Tibial nerve (tissue), 4 donors: ENCODE results near the gene LHFPL5. TPM values are rescaled to one million over a fixed set of nuclear protein-coding genes. Genes with fewer than 3 reads are reported as not detected.

Source experiments
- DNase-seq, 2 donors: peaks; one replicate each; pipeline ENCODE4 v3.0.0-alpha.2; 2019; ENCODE audit warnings: low spot score in 2 of 2
- H3K27ac ChIP-seq, 4 donors: fragments of 200-600 bp; sonication (generic) in 3 of 4; one replicate each; pipeline ENCODE4 v1.5.1; 2017 to 2019; ENCODE audit warnings: mild to moderate bottlenecking in 1 of 4
- H3K27me3 ChIP-seq, 2 donors: fragments of 200-600 bp; sonication (generic) in 1 of 2; one replicate each; pipeline versions ENCODE4 v1.5.1 to v1.6.0; 2017 to 2019
- H3K36me3 ChIP-seq, 3 donors: fragments of 200-600 bp; sonication (generic); one replicate each; pipeline ENCODE4 v1.5.1; 2018 to 2019
- H3K4me1 ChIP-seq, 4 donors: fragments of 200-600 bp; sonication (generic) in 3 of 4; one replicate each; pipeline ENCODE4 v1.5.1; 2017 to 2019
- H3K4me3 ChIP-seq, 4 donors: fragments of 200-600 bp; sonication (generic) in 3 of 4; one replicate each; pipeline ENCODE4 v1.5.1; 2017 to 2019; ENCODE audit warnings: mild to moderate bottlenecking in 1 of 4, moderate library complexity in 1 of 4
- H3K9me3 ChIP-seq, 4 donors: fragments of 200-600 bp; sonication (generic) in 3 of 4; one replicate each; pipeline ENCODE4 v1.5.1; 2017 to 2019
- EP300 ChIP-seq, 2 donors: sonication (generic); formaldehyde crosslinking; IDR thresholded peaks; one replicate each; pipeline ENCODE4 v1.6.1; 2017; ENCODE audit warnings: antibody characterized with exemption in 2 of 2, mild to moderate bottlenecking in 1 of 2
- POLR2A ChIP-seq, 2 donors: fragments of 450-650 bp; IDR thresholded peaks; one replicate each; pipeline ENCODE4 v1.6.1; 2017; ENCODE audit warnings: antibody characterized with exemption in 2 of 2, mild to moderate bottlenecking in 2 of 2, moderate library complexity in 2 of 2
- WGBS, 2 donors: methylation state at CpG; one replicate each; pipeline ENCODE4 v1.1.5; 2018; 5-methylcytosine and 5-hydroxymethylcytosine counted together
- total RNA-seq, 4 donors: library from RNA; depleted of rRNA; stranded (reverse); fragments of >200 nt; gene quantifications; one replicate each; pipeline ENCODE4 v1.1.0, GENCODE V29; 2016
- TF ChIP-seq, protein P1 (sequence below), 5 experiments: fragments of 200-600 bp in 3 of 5; fragments of 450-650 bp in 2 of 5; sonication (generic) in 3 of 5; IDR thresholded peaks; one replicate each; pipeline ENCODE4 v1.5.1; 2016 to 2019; ENCODE audit warnings: antibody characterized with exemption in 5 of 5, mild to moderate bottlenecking in 3 of 5, moderate library complexity in 2 of 5

LHFPL5 gene
- total RNA-seq, 4 donors from 2014 or later, result not detected

- TF ChIP-seq, protein P1, sequence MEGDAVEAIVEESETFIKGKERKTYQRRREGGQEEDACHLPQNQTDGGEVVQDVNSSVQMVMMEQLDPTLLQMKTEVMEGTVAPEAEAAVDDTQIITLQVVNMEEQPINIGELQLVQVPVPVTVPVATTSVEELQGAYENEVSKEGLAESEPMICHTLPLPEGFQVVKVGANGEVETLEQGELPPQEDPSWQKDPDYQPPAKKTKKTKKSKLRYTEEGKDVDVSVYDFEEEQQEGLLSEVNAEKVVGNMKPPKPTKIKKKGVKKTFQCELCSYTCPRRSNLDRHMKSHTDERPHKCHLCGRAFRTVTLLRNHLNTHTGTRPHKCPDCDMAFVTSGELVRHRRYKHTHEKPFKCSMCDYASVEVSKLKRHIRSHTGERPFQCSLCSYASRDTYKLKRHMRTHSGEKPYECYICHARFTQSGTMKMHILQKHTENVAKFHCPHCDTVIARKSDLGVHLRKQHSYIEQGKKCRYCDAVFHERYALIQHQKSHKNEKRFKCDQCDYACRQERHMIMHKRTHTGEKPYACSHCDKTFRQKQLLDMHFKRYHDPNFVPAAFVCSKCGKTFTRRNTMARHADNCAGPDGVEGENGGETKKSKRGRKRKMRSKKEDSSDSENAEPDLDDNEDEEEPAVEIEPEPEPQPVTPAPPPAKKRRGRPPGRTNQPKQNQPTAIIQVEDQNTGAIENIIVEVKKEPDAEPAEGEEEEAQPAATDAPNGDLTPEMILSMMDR (IDR thresholded peaks at IDR 0.05), result no peak
- no peak for TF ChIP-seq POLR2A (IDR thresholded peaks at IDR 0.05)
- no peak for TF ChIP-seq EP300 (IDR thresholded peaks at IDR 0.05)
- H3K9me3 ChIP-seq, result peaks cover 0 to 10% (median 0%) of the 10 kb centered on the region in 4 donors
- H3K27me3 ChIP-seq, result no peaks in the 10 kb centered on the region
- H3K27ac ChIP-seq, result no peak overlapping the region
- no peaks in the 10 kb centered on the region for H3K4me1 ChIP-seq
- DNase-seq, result no peak
- peaks cover 0 to 65% (median 0%) of the 10 kb centered on the region in 3 donors for H3K36me3 ChIP-seq
- H3K4me3 ChIP-seq, result no peak overlapping the region
- 90 to 95% methylated on average over 3 of the region's 3 CpGs for WGBS, 2 donors
These were observed 39.1 kb downstream of the LHFPL5 start for GRCh38 chr6:35844290-35844689.

- Histone ChIP-seq H3K27me3 (no peaks in the 10 kb centered on the region), H3K9me3 (peaks cover 0 to 10% (median 0%) of the 10 kb centered on the region in 4 donors), H3K4me3 (no peak overlapping the region), H3K36me3 (peaks cover 0 to 71% (median 0%) of the 10 kb centered on the region in 3 donors), H3K4me1 (no peaks in the 10 kb centered on the region), H3K27ac (no peak overlapping the region)
- WGBS, 2 donors, result 79 to 82% methylated on average over 2 of the region's 2 CpGs
- TF ChIP-seq, protein P1 (IDR thresholded peaks at IDR 0.05), result no peak
- TF ChIP-seq POLR2A (IDR thresholded peaks at IDR 0.05) (no peak), EP300 (IDR thresholded peaks at IDR 0.05) (no peak)
- DNase-seq, result no peak
These were observed 45.1 kb downstream of the LHFPL5 start for GRCh38 chr6:35850208-35850607.

- H3K4me3 ChIP-seq, result no peak overlapping the region
- DNase-seq, result no peak
- whole genome bisulfite sequencing, 2 donors, result 83 to 86% methylated on average over 4 of the region's 4 CpGs
- H3K36me3 ChIP-seq, result peaks cover 0 to 88% (median 5%) of the 10 kb centered on the region in 3 donors
- H3K4me1 ChIP-seq, result no peaks in the 10 kb centered on the region
- peaks cover 0 to 10% (median 0%) of the 10 kb centered on the region in 4 donors for H3K9me3 ChIP-seq
- no peak overlapping the region for H3K27ac ChIP-seq
- no peak for TF ChIP-seq EP300 (IDR thresholded peaks at IDR 0.05)
- no peak for TF ChIP-seq POLR2A (IDR thresholded peaks at IDR 0.05)
- TF ChIP-seq, protein P1 (IDR thresholded peaks at IDR 0.05), result no peak
- no peaks in the 10 kb centered on the region for H3K27me3 ChIP-seq
These were observed 47.8 kb downstream of the LHFPL5 start for GRCh38 chr6:35852994-35853393.

DNA sequence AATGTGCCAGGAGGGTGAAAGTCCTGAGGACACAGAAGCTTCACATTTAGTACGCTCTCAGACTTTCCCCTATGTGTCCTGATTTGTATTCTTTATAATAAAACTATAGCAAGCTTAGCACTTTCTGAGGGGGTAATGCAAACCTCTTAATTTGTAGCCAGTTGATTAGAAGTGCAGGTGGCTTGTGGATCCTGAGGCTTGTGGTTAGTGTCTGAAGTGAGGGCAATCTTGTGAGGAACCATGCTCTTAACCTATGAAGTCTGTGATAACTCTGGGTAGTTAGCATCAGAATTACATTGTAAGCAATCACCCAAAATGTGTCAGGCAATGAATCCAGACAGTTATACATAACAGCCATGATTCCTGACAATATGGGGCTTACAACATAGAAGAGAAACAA is 51.1 kb downstream of the LHFPL5 start:
- 100% methylated on average over 1 of the region's 1 CpG for WGBS, 2 donors
- no peak overlapping the region for H3K4me3 ChIP-seq
- no peaks in the 10 kb centered on the region for H3K4me1 ChIP-seq
- no peaks in the 10 kb centered on the region for H3K27me3 ChIP-seq
- no peak for TF ChIP-seq EP300 (IDR thresholded peaks at IDR 0.05)
- TF ChIP-seq, protein P1 (IDR thresholded peaks at IDR 0.05), result no peak
- no peak for TF ChIP-seq POLR2A (IDR thresholded peaks at IDR 0.05)
- peaks cover 0 to 91% (median 5%) of the 10 kb centered on the region in 3 donors for H3K36me3 ChIP-seq
- no peak overlapping the region for H3K27ac ChIP-seq
- no peak for DNase-seq
- no peaks in the 10 kb centered on the region for H3K9me3 ChIP-seq

GRCh38 chr6:35857853-35858252 is 52.7 kb downstream of the LHFPL5 start:
- no peaks in the 10 kb centered on the region for H3K9me3 ChIP-seq
- H3K27ac ChIP-seq, result no peak overlapping the region
- TF ChIP-seq POLR2A (IDR thresholded peaks at IDR 0.05) (no peak), EP300 (IDR thresholded peaks at IDR 0.05) (no peak)
- TF ChIP-seq, protein P1 (IDR thresholded peaks at IDR 0.05), result no peak

More at GRCh38 chr6:35857853-35858252, 52.7 kb downstream of the LHFPL5 start:
- no peak for DNase-seq
- peaks cover 0 to 88% (median 5%) of the 10 kb centered on the region in 3 donors for H3K36me3 ChIP-seq
- no peak overlapping the region for H3K4me3 ChIP-seq
- H3K27me3 ChIP-seq, result no peaks in the 10 kb centered on the region
- H3K4me1 ChIP-seq, result no peaks in the 10 kb centered on the region
